GM18505 (cell line): ENCODE data around the gene RBM15.

Source experiments
- ATAC-seq: cut with Tn5 transposase; IDR thresholded peaks from one replicate; pipeline ENCODE4 v1.9.1; 2021; ENCODE audit not compliant: unreplicated experiment
- POLR2A ChIP-seq: IDR thresholded peaks from 4 replicates; pipeline ENCODE4 v1.6.1; 2011; ENCODE audit warnings: borderline replicate concordance; ENCODE audit not compliant: insufficient read depth, insufficient read length; ENCODE audit errors: extremely low read depth

Gene RBM15

GRCh38 chr1:110309767-110310166, 29.4 kb upstream of the RBM15 start:
- TF ChIP-seq POLR2A, result no peak
- no peak for ATAC-seq

GRCh38 chr1:110310300-110310699, 28.9 kb upstream of the RBM15 start:
- no peak for ATAC-seq
- no peak for TF ChIP-seq POLR2A

- ATAC-seq, result no peak
- no peak for TF ChIP-seq POLR2A
Observed at GRCh38 chr1:110312188-110313121, 26.7 kb upstream of the RBM15 start.

GRCh38 chr1:110316735-110317134, 22.4 kb upstream of the RBM15 start:
- no peak for TF ChIP-seq POLR2A
- ATAC-seq, result no peak

- TF ChIP-seq POLR2A, result no peak
- no peak for ATAC-seq
Observed at GRCh38 chr1:110318046-110318445, 21.1 kb upstream of the RBM15 start.

GRCh38 chr1:110319332-110320167, 19.6 kb upstream of the RBM15 start:
- TF ChIP-seq POLR2A, result no peak
- no peak for ATAC-seq

- no peak for ATAC-seq
- no peak for TF ChIP-seq POLR2A
Observed at GRCh38 chr1:110320168-110320518, 19.0 kb upstream of the RBM15 start.

- no peak for TF ChIP-seq POLR2A
- no peak for ATAC-seq
Observed at GRCh38 chr1:110321045-110321444, 18.1 kb upstream of the RBM15 start.

- no peak for TF ChIP-seq POLR2A
- ATAC-seq, result no peak
Observed at GRCh38 chr1:110321846-110322245, 17.3 kb upstream of the RBM15 start.

GRCh38 chr1:110324667-110325066, 14.5 kb upstream of the RBM15 start:
- no peak for TF ChIP-seq POLR2A
- no peak for ATAC-seq

- TF ChIP-seq POLR2A, result no peak
- ATAC-seq, result no peak
Observed at GRCh38 chr1:110326826-110327225, 12.4 kb upstream of the RBM15 start.

- TF ChIP-seq POLR2A, result no peak
- ATAC-seq, result no peak
Observed at GRCh38 chr1:110328274-110328673, 10.9 kb upstream of the RBM15 start.

GRCh38 chr1:110328700-110329099, 10.5 kb upstream of the RBM15 start:
- no peak for ATAC-seq
- no peak for TF ChIP-seq POLR2A

- no peak for ATAC-seq
- no peak for TF ChIP-seq POLR2A
Observed at GRCh38 chr1:110335265-110335664, 3.9 kb upstream of the RBM15 start.
